ENCODE data around the gene UBXN2A. TPM values are rescaled to one million over a fixed set of nuclear protein-coding genes. Genes with fewer than 3 reads are reported as not detected.

UBXN2A gene
- total and polyA plus RNA-seq, 10 of the 15 experiments (the other 5 are each of a cell fraction or from before 2014, with no cell fraction given): 3.7 to 23.5 (median 14.6) TPM

DNA sequence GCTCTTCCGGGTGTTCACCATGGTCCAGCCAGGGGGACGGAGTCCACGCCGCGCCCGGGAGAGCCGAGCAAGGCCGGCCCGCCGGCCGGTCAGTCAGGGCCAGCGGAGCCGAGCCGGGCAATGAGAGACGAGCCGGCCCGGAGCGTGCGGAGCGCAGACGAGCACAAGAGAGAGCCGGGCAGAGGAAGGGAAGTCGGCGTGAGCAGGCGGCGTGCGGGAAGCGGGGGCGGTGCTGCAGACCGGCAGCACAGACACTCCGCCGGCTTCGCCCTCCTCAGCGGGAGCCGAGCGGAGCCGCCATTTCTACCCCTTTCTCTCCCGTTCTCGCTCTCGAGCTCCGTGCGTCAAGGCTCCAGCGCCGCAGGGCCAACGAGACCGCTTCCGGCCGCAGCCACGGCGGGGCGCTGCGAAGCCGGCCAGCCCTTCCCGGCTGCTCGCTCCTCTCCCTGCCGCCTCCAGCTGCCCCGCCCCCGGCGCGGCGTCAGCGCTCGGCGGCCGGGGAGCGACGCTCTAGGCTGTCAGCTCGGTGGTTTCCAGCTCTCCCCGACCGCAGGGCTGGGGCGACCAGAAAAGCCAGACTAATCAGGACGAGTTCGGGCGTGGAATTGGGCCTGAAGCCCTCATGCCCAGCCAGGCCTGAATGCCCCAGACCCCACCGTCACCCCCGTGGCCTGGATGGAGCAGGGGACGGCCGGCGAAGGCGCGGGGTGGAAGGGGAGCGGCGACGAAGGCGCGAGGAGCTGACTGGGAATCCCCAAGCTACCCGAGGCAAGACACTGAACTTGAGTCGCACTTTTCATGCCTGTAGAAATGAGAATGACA is 13.3 kb upstream of the UBXN2A start, which contains the start of gene ATAD2B (continued):
- TF ChIP-seq BHLHE40 (IDR thresholded peaks at IDR 0.05; ENCODE audit: borderline replicate concordance in 1 of 2, low read depth in 2 of 2, low read length in 1 of 2) (peak; percentile 51 to 81; a peak in 3 of 4 replicates), KDM1A (IDR thresholded peaks at IDR 0.05; ENCODE audit: borderline replicate concordance) (no peak), ETV6 (conservative IDR thresholded peaks at IDR 0.05 in 1 of 2, IDR thresholded peaks at IDR 0.05 in 1 of 2; ENCODE audit: borderline replicate concordance in 1 of 2, low read depth in 1 of 2) (peak in 1 of 2 experiments; percentile 64; a peak in 2 of 4 replicates), ZNF24 (IDR thresholded peaks at IDR 0.05) (peak; percentile 87), RAD21 (IDR thresholded peaks at IDR 0.05; ENCODE audit: insufficient read depth, low read depth, low read length) (peak; percentile 68), SMARCA5 (IDR thresholded peaks at IDR 0.05) (peak; percentile 99), NFXL1 (IDR thresholded peaks at IDR 0.05; ENCODE audit: borderline replicate concordance) (no peak), ZNF622 (IDR thresholded peaks at IDR 0.05) (no peak), POLR2AphosphoS5 (IDR thresholded peaks at IDR 0.05; ENCODE audit: low read length) (peak; percentile 91), BRCA1 (IDR thresholded peaks at IDR 0.05; ENCODE audit: low read depth, low read length) (peak; percentile 35; the same call in 1 of the 2 replicates), MTA3 (IDR thresholded peaks at IDR 0.05; ENCODE audit: borderline replicate concordance, low read length) (no peak; the same call in 1 of the 2 replicates), HCFC1 (IDR thresholded peaks at IDR 0.05; ENCODE audit: low read length) (peak; percentile 42), ZNF384 (IDR thresholded peaks at IDR 0.05; ENCODE audit: borderline replicate concordance, low read depth, low read length) (no peak; the same call in 1 of the 2 replicates), PAX8 (IDR thresholded peaks at IDR 0.05) (no peak), ZNF274 (IDR thresholded peaks at IDR 0.05; ENCODE audit: insufficient read depth, insufficient read length) (no peak), POLR2AphosphoS2 (IDR thresholded peaks at IDR 0.05; ENCODE audit: low read depth, low read length) (peak; percentile 68; the same call in 1 of the 2 replicates), BACH1 (IDR thresholded peaks at IDR 0.05; ENCODE audit: borderline replicate concordance) (peak; percentile 92; the same call in 1 of the 2 replicates), CHD1 (IDR thresholded peaks at IDR 0.05; ENCODE audit: low read depth, low read length) (peak; percentile 43; the same call in 1 of the 2 replicates), NRF1 (conservative IDR thresholded peaks at IDR 0.05; ENCODE audit: low read depth, low read length) (no peak)
- TF ChIP-seq, protein P1, sequence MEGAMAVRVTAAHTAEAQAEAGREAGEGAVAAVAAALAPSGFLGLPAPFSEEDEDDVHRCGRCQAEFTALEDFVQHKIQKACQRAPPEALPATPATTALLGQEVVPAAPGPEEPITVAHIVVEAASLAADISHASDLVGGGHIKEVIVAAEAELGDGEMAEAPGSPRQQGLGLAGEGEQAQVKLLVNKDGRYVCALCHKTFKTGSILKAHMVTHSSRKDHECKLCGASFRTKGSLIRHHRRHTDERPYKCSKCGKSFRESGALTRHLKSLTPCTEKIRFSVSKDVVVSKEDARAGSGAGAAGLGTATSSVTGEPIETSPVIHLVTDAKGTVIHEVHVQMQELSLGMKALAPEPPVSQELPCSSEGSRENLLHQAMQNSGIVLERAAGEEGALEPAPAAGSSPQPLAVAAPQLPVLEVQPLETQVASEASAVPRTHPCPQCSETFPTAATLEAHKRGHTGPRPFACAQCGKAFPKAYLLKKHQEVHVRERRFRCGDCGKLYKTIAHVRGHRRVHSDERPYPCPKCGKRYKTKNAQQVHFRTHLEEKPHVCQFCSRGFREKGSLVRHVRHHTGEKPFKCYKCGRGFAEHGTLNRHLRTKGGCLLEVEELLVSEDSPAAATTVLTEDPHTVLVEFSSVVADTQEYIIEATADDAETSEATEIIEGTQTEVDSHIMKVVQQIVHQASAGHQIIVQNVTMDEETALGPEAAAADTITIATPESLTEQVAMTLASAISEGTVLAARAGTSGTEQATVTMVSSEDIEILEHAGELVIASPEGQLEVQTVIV (IDR thresholded peaks at IDR 0.05; ENCODE audit: borderline replicate concordance, partially characterized antibody): no peak
- TF ChIP-seq, protein P2, sequence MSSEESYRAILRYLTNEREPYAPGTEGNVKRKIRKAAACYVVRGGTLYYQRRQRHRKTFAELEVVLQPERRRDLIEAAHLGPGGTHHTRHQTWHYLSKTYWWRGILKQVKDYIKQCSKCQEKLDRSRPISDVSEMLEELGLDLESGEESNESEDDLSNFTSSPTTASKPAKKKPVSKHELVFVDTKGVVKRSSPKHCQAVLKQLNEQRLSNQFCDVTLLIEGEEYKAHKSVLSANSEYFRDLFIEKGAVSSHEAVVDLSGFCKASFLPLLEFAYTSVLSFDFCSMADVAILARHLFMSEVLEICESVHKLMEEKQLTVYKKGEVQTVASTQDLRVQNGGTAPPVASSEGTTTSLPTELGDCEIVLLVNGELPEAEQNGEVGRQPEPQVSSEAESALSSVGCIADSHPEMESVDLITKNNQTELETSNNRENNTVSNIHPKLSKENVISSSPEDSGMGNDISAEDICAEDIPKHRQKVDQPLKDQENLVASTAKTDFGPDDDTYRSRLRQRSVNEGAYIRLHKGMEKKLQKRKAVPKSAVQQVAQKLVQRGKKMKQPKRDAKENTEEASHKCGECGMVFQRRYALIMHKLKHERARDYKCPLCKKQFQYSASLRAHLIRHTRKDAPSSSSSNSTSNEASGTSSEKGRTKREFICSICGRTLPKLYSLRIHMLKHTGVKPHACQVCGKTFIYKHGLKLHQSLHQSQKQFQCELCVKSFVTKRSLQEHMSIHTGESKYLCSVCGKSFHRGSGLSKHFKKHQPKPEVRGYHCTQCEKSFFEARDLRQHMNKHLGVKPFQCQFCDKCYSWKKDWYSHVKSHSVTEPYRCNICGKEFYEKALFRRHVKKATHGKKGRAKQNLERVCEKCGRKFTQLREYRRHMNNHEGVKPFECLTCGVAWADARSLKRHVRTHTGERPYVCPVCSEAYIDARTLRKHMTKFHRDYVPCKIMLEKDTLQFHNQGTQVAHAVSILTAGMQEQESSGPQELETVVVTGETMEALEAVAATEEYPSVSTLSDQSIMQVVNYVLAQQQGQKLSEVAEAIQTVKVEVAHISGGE (CRISPR knock-in tag; IDR thresholded peaks at IDR 0.05): no peak
